ENCODE measurements around the gene TMEM91. TPM values are rescaled to one million over a fixed set of nuclear protein-coding genes. Genes with fewer than 3 reads are reported as not detected.

TMEM91 gene
- polyA plus RNA-seq, 1 donor from 2014 or later: 24.4 TPM

GRCh38 chr19:41335467-41335866, 40.9 kb upstream of the TMEM91 start:
- no peak overlapping the region for H3K27ac ChIP-seq (ENCODE audit: low read length)
- H4K20me1 ChIP-seq (ENCODE audit: insufficient read depth): no peaks in the 10 kb centered on the region
- no peaks in the 10 kb centered on the region for H3K79me2 ChIP-seq (replicated peaks; ENCODE audit: insufficient read depth, low read length)
- no peaks in the 10 kb centered on the region for H3K9me2 ChIP-seq (ENCODE audit: insufficient read depth, low read length)
- H3K4me3 ChIP-seq (ENCODE audit: low read length): no peak overlapping the region
- H3K9me3 ChIP-seq (ENCODE audit: low read length): no peaks in the 10 kb centered on the region
- no peaks in the 10 kb centered on the region for H3F3A ChIP-seq (ENCODE audit: insufficient read depth, low read length, poor library complexity, severe bottlenecking)
- no peak overlapping the region for H2AFZ ChIP-seq (ENCODE audit: low read depth, low read length)
- H3K9ac ChIP-seq (ENCODE audit: low read length): no peak overlapping the region
- H3K27me3 ChIP-seq (ENCODE audit: insufficient read depth, low read depth, low read length): no peaks in the 10 kb centered on the region
- H3K4me2 ChIP-seq (ENCODE audit: low read length): no peak overlapping the region
- TF ChIP-seq REST (IDR thresholded peaks at IDR 0.05; ENCODE audit: borderline replicate concordance): no peak
- TF ChIP-seq MXI1 (conservative IDR thresholded peaks at IDR 0.05; ENCODE audit: poor library complexity, severe bottlenecking): no peak
- no peak for TF ChIP-seq EZH2 (IDR thresholded peaks at IDR 0.05; ENCODE audit: borderline replicate concordance, insufficient read depth, low read length, poor library complexity, severe bottlenecking)
- no peak for TF ChIP-seq CTCF (IDR thresholded peaks at IDR 0.05; ENCODE audit: poor library complexity, severe bottlenecking)
- no peak for TF ChIP-seq POLR2AphosphoS5 (IDR thresholded peaks at IDR 0.05)
- no peak for TF ChIP-seq TAF1 (IDR thresholded peaks at IDR 0.05; ENCODE audit: low read depth)
- no peak for TF ChIP-seq EP300 (conservative IDR thresholded peaks at IDR 0.05; ENCODE audit: poor library complexity, severe bottlenecking)
- TF ChIP-seq RAD21 (conservative IDR thresholded peaks at IDR 0.05): no peak
- TF ChIP-seq SMC3 (conservative IDR thresholded peaks at IDR 0.05; ENCODE audit: poor library complexity): no peak
- no peaks in the 10 kb centered on the region for H3K36me3 ChIP-seq (ENCODE audit: insufficient read depth, low read length)

GRCh38 chr19:41339936-41340335, 36.4 kb upstream of the TMEM91 start:
- Histone ChIP-seq H3K4me3 (ENCODE audit: low read length) (no peak overlapping the region), H3K9me2 (ENCODE audit: insufficient read depth, low read length) (no peaks in the 10 kb centered on the region), H3K9me3 (ENCODE audit: low read length) (no peaks in the 10 kb centered on the region), H2AFZ (ENCODE audit: low read depth, low read length) (no peak overlapping the region), H3K79me2 (replicated peaks; ENCODE audit: insufficient read depth, low read length) (no peaks in the 10 kb centered on the region), H3K27ac (ENCODE audit: low read length) (no peak overlapping the region), H3K36me3 (ENCODE audit: insufficient read depth, low read length) (no peaks in the 10 kb centered on the region), H4K20me1 (ENCODE audit: insufficient read depth) (no peaks in the 10 kb centered on the region), H3K27me3 (ENCODE audit: insufficient read depth, low read depth, low read length) (no peaks in the 10 kb centered on the region), H3K9ac (ENCODE audit: low read length) (no peak overlapping the region), H3F3A (ENCODE audit: insufficient read depth, low read length, poor library complexity, severe bottlenecking) (no peaks in the 10 kb centered on the region), H3K4me2 (ENCODE audit: low read length) (no peak overlapping the region)
- TF ChIP-seq SMC3 (conservative IDR thresholded peaks at IDR 0.05; ENCODE audit: poor library complexity) (no peak), MXI1 (conservative IDR thresholded peaks at IDR 0.05; ENCODE audit: poor library complexity, severe bottlenecking) (no peak), CTCF (IDR thresholded peaks at IDR 0.05; ENCODE audit: poor library complexity, severe bottlenecking) (no peak), REST (IDR thresholded peaks at IDR 0.05; ENCODE audit: borderline replicate concordance) (no peak), EZH2 (IDR thresholded peaks at IDR 0.05; ENCODE audit: borderline replicate concordance, insufficient read depth, low read length, poor library complexity, severe bottlenecking) (no peak), RAD21 (conservative IDR thresholded peaks at IDR 0.05) (no peak), POLR2AphosphoS5 (IDR thresholded peaks at IDR 0.05) (no peak), TAF1 (IDR thresholded peaks at IDR 0.05; ENCODE audit: low read depth) (no peak), EP300 (conservative IDR thresholded peaks at IDR 0.05; ENCODE audit: poor library complexity, severe bottlenecking) (no peak)

Measured in neural cell (in vitro differentiated cells).